EL (cell line): Measurements from ENCODE around the gene TSPAN13.
"Not testable (repeated sequence)": the region's sequence is repeated elsewhere in the genome, so short reads cannot be mapped to it uniquely, and the experiment has no call there.

Source experiments
- DNase-seq: peaks from one replicate; pipeline ENCODE4 v3.0.0-alpha.2; 2016

TSPAN13 gene

GRCh38 chr7:16741676-16742075 lies 11.9 kb upstream of the TSPAN13 start:
- no peak for DNase-seq

GRCh38 chr7:16742547-16742946 lies 11.0 kb upstream of the TSPAN13 start:
- no peak for DNase-seq

- no peak for DNase-seq
Measured at GRCh38 chr7:16743236-16743635, 10.3 kb upstream of the TSPAN13 start.

DNA sequence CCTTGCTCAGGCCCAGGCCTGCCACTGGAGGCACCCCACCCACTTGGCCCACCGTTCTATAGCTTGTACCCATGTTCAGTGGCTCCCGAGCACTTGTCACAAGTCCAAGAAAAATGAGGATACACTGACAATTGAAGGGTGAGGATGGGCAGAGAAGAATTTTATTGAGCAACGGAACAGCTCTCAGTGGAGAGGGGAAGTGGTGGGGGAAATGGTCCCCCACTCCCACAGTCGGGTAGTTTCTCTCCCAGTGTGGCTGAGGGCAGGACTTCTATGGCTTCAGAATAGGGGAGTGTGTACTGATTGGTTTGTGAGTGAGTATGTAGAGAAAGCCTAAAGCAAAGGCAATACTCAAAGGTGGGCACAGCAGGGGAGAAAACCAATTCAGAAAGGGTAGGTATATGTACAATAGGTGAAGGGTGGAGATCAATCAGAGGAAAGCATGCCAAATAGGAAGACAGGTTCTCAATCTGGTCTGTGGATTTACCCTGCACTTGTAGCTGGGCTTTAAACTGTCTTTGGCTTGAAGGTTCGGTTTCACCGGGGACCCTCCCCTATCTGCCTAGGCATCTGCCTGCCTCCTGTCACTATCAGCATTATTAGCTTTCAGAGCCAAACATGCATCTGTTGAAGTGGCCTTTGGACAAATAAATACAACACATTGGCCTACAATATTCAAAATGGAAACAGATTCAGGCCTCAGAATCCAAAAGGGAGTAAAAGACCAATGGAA lies 8.9 kb upstream of the TSPAN13 start:
- DNase-seq, result no peak

- DNase-seq, result no peak
Measured at GRCh38 chr7:16745645-16746044, 7.9 kb upstream of the TSPAN13 start.

DNA sequence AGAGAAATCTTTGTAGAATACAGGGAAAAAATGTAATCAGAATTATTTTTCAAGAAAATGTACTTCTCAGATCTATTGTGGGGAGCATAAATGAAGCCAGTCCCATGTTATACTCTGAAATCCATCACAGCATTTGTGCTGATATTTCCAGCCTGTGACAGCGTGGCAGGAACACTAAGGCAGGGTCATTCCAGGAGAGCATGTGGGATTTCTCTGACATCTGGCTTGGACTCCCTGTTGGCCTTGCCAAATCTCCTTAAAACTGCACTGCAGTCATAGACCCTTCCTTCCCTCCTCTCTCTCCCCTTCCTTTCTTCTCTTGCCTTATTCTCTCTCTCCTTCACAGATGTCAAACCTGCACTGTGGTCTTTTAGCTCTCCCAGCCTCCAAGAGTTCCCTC lies 6.5 kb upstream of the TSPAN13 start:
- DNase-seq, result no peak

DNA sequence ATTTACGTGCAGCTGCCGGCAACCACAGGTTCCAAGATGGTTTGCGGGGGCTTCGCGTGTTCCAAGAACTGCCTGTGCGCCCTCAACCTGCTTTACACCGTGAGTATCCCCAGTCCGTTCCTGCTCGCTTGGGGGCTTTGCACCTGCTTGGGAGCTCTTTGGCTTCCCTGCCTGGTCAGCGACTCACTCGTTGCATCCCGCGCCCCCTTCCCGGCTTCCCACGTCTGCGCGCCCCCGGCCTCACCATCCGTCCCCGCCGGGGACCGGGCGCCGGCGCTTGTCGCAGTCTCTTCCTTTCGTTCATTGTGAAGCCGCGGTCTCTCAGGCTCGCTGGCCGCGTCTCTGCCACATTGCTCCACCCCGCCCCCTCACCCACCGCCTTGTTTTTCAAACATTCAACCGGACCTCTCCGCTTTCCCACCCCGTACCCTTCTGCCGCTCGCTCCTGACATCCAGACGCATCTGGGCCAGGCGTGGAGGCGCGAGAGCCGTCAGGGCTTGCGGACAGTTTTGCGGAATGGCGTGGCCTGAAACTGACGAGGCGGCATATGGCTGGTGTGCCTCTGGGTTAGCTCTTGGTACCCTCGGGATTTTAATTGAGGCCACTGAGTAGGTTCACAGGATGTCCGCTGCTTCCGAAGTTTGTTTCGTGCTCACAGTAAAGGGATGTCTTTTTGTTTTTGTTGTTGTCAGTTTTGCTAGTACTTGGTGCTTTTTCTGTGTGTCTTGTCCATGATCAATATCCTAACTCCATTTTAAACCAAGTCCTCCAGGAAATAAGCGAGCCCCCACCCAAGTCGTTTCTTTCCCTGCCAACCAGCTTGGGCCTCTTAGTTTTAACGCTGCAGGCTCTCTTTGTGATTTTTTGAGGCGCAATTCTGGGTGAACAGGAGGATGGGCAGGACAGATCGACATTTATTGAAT lies 639 bp downstream of the TSPAN13 start:
- DNase-seq, result peak; percentile 48

GRCh38 chr7:16754856-16755317 lies 1.3 kb downstream of the TSPAN13 start:
- no peak for DNase-seq

GRCh38 chr7:16755397-16755796 lies 1.8 kb downstream of the TSPAN13 start:
- DNase-seq, result peak; percentile 21

DNA sequence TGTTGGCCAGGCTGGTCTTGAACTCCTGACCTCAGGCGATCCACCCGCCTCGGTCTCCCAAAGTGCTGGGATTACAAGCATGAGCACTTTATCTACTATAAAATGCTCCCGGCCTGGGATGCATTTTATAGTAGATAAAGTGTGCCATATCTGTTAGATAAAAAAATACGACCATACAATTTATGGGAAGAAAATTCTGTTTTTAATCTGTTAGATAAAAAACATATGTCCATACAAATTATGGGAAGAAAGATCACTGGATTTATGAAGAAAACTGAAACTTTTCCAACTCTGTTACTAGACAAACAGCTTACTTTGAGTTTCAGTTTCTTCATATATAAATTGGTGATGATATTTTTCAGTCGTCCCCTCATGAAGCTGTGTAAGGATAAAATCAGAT lies 4.5 kb downstream of the TSPAN13 start:
- DNase-seq, result no peak

DNA sequence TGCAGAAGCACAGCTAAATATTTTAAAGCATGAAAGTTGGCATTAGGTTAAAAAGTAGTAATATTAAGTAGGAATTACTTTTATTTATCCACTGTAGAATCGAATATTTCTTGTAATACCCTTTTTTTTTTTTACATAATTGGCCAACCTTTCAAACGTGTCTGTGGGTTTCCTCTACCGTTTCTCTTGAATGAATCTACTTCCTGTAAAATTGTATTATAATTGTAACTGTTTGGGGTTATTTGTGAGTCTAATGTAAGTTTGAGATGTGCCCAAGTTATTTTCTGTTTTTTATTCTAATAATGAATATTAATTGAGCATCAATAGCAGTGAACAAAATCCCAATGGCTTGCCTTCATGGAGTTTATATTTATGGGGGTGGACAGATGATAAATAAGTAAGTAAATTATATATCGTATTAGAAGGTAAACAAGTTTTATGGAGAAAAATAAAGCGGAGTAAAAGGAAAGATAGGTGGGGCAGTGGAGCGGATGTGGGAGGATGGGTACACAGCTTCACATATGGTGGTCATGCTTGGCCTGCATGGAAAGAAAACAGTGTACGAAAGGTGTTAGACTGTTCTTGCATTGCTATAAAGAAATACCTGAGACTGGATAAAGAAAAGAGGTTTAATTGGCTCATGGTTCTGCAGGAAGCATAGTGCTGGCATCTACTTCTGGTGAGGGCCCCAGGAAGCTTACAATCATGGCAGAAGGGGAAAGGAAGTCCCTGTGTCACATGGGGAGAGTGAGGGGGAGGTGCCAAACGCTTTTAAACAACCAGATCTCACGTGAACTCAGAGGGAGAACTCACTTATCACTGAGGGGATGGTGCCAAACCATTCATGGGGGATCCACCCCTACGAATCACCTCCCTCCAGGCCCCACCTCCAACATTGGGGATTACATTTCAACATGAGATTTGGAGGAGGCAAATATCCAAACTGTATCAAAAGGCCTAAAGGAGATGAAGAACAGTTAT lies 5.4 kb downstream of the TSPAN13 start:
- DNase-seq, result no peak

DNA sequence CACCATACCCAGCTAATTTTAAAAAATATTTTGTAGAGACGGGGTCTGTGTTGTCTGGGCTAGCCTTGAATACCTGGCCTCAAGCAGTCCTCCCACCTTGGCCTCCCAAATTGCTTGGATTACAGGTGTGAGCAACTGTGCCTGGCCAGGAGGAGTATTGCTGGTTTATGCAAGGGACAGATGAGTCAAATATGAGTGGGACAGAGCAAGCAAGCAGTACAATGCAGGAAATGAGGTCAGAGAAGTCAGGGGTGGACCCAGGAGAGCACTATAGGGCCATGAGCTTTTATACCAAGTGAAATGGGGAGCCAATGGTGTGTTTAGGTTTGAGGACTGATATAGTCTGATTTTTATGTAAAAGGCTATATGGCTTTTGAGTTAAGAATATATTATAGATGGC lies 6.3 kb downstream of the TSPAN13 start:
- DNase-seq, result no peak

DNA sequence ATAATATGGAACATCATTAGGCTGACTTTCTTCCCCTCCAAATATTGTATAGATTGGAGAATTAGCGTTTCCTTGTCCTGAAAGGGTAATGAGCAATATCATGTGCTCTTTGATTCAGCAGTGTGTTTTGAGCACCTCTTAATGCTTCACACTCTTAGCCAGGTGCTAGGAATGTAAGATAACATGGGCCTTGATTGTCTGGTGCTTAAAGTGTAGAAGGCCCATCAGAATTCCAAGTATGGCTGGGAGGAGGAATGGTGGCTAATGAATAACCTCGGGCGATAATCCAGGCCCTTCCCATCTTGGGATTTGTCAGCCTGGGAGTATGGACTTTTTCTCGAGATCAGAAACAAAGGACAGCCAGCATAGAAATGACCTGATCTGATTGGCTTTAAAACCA lies 8.6 kb downstream of the TSPAN13 start:
- DNase-seq, result no peak

DNA sequence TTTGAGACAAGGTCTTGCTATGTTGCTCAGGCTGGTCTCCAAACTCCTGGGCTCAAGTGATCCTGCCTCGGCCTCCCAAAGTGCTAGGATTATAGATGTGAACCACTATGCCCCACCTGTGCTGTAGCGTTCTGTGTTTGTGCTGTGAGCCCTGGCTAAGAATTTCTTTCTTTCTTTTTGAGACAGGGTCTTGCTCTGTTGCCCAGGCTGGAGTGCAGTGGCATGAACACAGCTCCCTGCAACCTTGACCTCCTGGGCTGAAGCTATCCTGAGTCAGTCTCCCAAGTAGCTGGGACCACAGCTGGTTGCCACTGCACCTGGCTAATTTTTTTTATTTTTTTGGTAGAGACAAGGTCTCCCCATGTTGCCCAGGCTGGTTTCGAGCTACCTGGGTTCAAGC lies 11.4 kb downstream of the TSPAN13 start:
- no peak for DNase-seq

- DNase-seq, result no peak
Measured at GRCh38 chr7:16765436-16765859, 11.9 kb downstream of the TSPAN13 start.

DNA sequence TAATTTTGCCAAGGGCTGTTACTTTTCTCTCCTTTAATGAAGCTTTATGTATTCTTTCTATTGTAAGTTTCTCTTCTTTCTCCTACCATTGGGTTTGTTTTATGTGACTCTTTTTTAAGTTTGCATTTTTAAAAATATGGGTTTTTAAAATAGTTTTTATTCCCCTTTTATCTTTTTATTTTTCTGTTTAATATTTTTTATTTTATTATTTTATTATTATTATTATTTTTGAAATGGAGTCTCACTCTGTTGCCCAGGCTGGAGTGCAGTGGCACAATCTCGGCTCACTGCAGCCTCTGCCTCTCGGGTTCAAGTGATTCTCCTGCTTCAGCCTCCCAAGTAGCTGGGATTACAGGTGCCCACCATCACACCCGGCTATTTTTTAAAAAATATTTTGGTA lies 16.4 kb downstream of the TSPAN13 start:
- not testable (repeated sequence) for DNase-seq

DNA sequence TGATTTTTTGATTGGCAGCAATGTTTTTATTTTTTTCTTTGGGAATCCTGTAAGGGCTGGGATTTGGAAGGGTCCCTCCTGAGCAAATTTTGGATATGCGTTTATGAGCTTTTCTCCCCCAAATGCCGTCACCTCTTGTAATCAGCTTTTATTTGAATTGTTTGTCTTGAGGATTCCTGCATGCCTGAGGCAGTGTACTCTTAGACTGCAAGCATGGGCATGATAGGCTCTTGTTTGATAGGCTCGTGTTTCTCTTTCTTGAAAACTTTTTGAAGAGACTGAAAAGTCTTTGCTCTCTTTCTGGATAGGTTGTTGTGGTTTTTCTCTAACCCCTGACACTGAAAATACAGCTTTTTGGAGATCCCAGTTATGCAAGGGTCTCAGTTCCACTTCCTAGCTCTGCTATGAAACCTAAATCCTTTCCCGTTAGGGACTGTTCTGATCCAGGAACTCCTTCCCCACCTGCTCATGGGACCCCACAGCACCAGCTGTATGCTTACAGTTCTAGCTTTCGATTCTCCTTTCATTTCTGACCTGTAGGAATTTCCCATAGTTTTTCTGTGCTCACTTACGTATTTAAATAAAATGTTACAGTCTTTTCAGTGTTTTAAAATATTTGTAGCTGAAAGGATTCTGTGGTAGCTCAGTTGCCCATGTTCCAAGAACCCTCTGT lies 17.2 kb downstream of the TSPAN13 start:
- no peak for DNase-seq

- no peak for DNase-seq
Measured at GRCh38 chr7:16773326-16773725, 19.8 kb downstream of the TSPAN13 start.

GRCh38 chr7:16773884-16774283 lies 20.3 kb downstream of the TSPAN13 start:
- no peak for DNase-seq

GRCh38 chr7:16774294-16774693 lies 20.7 kb downstream of the TSPAN13 start:
- no peak for DNase-seq

DNA sequence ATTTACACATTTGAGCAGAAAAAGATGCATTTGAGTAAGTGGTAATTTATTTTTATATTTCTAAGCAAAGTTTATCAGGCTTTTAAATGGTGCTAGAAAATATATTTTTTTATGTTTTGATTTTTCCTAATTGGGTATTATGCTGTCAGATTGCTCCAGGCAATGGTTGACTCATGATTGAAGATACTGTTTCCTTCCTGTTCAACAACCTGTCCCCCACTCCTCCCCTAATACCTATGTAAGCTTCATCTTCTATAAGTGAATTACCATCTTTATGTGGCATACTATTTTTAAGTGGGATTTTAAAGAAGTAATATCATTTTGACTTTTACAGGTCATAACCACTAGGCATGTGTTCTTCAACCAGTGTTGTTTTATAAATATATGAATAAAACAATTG lies 21.4 kb downstream of the TSPAN13 start:
- peak; percentile 10 for DNase-seq

- no peak for DNase-seq
Measured at GRCh38 chr7:16776053-16776452, 22.5 kb downstream of the TSPAN13 start.
